ENCODE data around the gene PRDM13. TPM values are rescaled to one million over a fixed set of nuclear protein-coding genes. Genes with fewer than 3 reads are reported as not detected.

Gene PRDM13
- total RNA-seq, 1 donor: not detected

DNA sequence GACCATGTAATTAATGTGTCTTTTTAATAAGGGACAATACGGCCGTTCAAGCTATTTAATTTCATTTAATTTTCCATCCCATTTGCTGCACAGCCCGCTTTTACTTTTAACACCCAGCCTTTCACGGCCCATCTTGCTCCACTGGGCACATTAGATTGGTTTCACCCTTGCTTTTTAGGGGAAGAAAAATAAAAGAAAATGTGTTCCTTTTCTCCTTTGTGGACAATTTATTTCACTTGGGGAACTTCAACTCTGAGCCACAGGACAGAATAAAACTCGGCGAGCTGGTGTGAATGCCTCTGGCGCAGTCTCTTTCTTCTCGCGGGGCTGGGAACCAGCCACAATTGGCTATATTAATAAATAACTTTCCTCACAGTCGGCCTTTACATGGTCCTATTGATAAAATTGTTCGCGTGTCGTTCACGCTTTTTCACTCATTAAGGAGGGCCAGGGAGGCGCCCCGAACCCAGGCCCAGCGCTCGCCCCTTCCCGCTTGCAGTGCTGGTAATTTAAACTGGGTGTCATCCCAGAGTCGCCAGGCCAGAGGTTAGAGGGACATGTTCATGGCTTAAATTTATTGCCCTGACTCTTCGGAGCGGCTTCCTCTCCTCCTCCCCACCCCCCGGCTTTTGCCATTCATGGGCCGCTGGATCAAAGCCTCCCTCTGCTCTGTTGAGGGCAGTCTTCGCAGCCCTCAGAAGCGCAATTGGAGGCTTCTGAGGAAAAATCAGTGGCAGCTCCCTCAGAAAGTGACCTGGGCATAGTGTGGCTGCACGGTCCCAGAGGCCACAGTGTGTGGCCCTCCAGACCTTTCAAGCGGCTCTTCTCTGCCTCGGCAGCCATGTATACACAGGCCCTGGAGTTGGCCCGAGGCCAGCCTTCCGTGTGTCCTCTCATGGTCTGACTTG lies 2.2 kb upstream of the PRDM13 start:
- no peak for DNase-seq (ENCODE audit: low read depth)
- no peak overlapping the region for H3K4me3 ChIP-seq (ENCODE audit: low read depth, low read length)
- TF ChIP-seq, protein P1, sequence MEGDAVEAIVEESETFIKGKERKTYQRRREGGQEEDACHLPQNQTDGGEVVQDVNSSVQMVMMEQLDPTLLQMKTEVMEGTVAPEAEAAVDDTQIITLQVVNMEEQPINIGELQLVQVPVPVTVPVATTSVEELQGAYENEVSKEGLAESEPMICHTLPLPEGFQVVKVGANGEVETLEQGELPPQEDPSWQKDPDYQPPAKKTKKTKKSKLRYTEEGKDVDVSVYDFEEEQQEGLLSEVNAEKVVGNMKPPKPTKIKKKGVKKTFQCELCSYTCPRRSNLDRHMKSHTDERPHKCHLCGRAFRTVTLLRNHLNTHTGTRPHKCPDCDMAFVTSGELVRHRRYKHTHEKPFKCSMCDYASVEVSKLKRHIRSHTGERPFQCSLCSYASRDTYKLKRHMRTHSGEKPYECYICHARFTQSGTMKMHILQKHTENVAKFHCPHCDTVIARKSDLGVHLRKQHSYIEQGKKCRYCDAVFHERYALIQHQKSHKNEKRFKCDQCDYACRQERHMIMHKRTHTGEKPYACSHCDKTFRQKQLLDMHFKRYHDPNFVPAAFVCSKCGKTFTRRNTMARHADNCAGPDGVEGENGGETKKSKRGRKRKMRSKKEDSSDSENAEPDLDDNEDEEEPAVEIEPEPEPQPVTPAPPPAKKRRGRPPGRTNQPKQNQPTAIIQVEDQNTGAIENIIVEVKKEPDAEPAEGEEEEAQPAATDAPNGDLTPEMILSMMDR (IDR thresholded peaks at IDR 0.05; ENCODE audit: insufficient read depth, low read depth, low read length): no peak

DNA sequence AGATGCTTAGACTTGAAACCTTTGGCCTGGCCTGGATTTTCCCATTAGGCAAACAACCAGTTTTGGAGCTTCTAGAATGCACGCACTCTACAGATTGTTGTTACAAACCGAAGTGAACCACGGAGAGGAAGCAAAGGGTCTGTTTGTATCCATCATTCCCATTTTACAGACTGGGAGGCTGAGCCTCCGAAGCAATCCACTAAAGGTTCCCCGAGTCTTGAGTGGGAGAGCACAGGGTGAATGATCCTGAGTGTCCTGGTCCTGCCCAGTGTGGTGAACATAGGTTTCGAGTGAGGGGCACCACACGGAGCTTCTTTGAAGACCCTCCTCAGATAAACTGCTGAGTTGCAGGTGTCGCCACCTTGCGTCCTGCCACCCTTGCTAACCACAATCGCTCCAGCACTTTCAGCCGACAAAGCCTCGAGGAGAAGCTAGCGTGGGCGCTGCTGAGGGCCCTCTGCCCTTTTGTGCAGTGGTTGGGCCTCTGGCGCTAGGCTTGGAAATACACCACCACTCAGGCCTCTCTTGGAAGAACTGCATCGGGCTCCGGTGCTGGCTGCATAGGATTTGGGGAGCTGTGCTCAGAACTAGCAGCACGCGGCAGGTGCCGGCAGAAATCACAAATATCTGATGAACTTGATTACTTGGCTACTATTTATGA lies 1.4 kb upstream of the PRDM13 start:
- H3K4me3 ChIP-seq (ENCODE audit: low read depth, low read length): no peak overlapping the region
- TF ChIP-seq, protein P1 (IDR thresholded peaks at IDR 0.05; ENCODE audit: insufficient read depth, low read depth, low read length): no peak
- no peak for DNase-seq (ENCODE audit: low read depth)

DNA sequence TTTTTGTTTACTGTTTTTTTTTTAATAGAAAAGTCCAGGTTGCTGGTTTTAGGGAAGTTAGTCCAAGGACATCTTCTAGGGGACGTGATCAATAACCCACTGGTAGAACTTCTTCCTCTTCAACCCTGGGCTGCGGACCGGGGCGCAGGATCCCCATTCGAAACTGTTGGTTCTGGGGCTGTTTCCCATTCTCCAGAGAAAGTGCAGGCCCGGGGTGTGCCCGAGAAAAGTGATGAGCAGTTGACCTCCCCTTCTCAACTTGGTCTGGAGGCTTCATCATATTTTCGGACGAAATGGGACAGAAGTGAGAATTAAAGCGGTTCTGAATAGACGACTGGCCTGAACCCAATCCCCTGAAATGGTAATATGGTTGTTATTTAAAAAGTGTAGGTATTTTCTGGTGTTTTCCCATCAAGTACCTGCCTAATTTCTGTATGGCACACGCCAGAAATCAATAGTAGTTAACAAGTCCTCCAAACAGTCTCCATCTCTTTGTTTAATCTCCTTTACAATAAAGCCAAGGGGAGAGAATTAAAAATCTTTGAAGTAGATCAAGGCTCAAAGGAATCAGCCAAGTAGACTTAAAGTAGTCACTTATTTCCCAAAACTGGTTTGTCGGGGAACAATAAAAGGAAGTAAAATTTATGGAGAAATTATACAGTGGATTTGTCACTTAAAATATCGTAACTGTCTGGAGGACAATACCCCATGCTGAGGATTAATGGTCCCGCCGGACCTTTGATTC lies 550 bp upstream of the PRDM13 start:
- no peak overlapping the region for H3K4me3 ChIP-seq (ENCODE audit: low read depth, low read length)
- TF ChIP-seq, protein P1 (IDR thresholded peaks at IDR 0.05; ENCODE audit: insufficient read depth, low read depth, low read length): no peak
- DNase-seq (ENCODE audit: low read depth): no peak

DNA sequence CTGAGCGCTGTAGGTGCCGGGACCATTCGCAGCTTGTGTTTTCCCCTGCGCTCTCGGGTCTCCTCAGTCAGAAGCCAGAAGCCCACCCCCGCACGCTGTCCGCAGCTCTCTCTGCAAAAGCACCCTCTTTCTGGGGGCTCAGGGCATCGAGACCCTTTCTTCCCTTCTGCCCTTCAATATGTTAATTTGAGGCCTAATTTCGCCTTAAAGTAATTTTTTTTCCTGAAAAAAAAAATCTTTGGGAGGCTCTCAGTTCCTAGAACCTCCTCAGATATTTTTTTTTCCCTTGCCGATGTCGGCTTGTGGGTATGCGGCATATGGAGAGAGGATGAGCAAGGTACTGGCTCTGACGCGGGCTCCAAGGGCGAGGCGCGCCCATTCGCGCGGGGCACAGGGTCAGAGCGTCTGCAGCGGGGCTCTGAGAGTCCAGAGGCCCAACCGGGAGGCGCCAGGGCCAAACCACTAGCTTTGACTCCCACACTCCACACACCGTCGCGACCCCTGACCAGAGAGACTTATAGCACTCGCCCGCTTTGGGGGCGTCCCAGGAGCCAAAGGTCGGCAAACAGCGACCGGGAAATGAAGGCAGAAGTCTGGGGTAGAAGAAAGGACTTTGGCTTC lies 893 bp downstream of the PRDM13 start:
- TF ChIP-seq, protein P1 (IDR thresholded peaks at IDR 0.05; ENCODE audit: insufficient read depth, low read depth, low read length): no peak
- DNase-seq (ENCODE audit: low read depth): no peak
- no peak overlapping the region for H3K4me3 ChIP-seq (ENCODE audit: low read depth, low read length)

DNA sequence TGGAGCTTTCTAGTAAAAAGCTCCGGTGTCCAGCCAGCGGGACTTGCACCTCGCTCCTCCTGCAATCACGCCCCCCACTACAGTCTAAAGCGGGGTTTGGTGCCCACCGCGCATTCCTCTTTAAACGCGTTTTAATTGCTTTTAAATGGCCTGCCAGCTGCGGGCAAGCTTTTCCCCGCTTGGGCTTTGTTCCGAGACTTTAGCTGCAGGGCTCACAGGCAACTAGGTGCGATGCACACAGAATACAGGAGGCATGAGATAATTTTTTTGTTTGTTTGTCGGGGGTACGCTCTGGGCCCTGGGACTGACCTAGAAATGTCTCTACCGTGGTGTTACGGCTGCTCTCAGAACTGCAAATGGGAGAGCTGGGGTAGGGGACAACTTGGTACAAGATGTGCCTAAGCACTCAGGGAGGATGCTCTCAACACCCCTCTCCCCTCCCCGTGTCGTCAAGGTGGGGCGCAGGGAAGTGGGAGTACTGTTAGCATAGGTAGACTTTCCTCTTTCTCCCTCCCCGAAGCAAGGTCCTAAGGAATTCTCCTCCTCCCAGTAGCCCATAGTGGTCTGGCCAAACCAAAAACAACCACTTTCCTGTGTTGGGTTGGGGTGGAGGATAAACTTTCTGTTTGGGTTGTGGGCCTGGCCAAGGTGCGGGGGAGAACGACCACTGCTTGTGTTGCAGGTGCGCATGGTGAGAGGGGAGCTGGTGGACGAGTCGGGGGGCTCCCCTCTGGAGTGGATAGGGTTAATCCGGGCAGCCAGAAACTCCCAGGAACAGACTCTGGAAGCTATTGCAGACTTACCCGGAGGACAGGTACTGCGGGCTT lies 1.6 kb downstream of the PRDM13 start:
- no peak overlapping the region for H3K4me3 ChIP-seq (ENCODE audit: low read depth, low read length)
- no peak for DNase-seq (ENCODE audit: low read depth)
- TF ChIP-seq, protein P1 (IDR thresholded peaks at IDR 0.05; ENCODE audit: insufficient read depth, low read depth, low read length): no peak
